Natural killer cell treated with Interleukin-12 subunit alpha and Interleukin-12 subunit beta and Interleukin-15 and Interleukin-18, amount 100 ng/mL, for 72 hours (primary cell): ENCODE results near the gene SPRTN. TPM values are rescaled to one million over a fixed set of nuclear protein-coding genes. Genes with fewer than 3 reads are reported as not detected.
A peak's percentile ranks its signal among the peaks of the same experiment; 100 is the strongest.

Experiments used
- ATAC-seq, 2 donors: fragments of 150-1000 bp; cut with Tn5 transposase in 1 of 2; sonication (Bioruptor Pico), chemical (Tn5 transposase) in 1 of 2; 2 replicates each; pipeline ENCODE4 v1.10.0; 2021
- DNase-seq: peaks from one replicate; pipeline ENCODE4 v3.0.0; 2022; ENCODE audit warnings: low spot score
- H3K27ac Mint-ChIP-seq, 2 donors: 1 replicate in 1 of 2; 2 replicates in 1 of 2; pipeline ENCODE4 v1.8.0; 2022; ENCODE audit warnings: mixed read lengths in 2 of 2, mild to moderate bottlenecking in 1 of 2, moderate library complexity in 1 of 2
- H3K27me3 Mint-ChIP-seq, 2 donors: 1 replicate in 1 of 2; 2 replicates in 1 of 2; pipeline ENCODE4 v1.8.0; 2022; ENCODE audit warnings: mixed read lengths in 2 of 2
- H3K36me3 Mint-ChIP-seq: one replicate; pipeline ENCODE4 v1.8.0; 2022; ENCODE audit warnings: mixed read lengths
- H3K4me1 Mint-ChIP-seq, 2 donors: 1 replicate in 1 of 2; 2 replicates in 1 of 2; pipeline ENCODE4 v1.8.0; 2022; ENCODE audit warnings: low read depth in 2 of 2, mixed read lengths in 2 of 2, mild to moderate bottlenecking in 1 of 2
- H3K4me3 Mint-ChIP-seq: one replicate; pipeline ENCODE4 v1.8.0; 2022; ENCODE audit warnings: mixed read lengths
- H3K9me3 Mint-ChIP-seq: 2 replicates; pipeline ENCODE4 v1.8.0; 2022; ENCODE audit warnings: mixed read lengths
- total RNA-seq, 2 donors: library from RNA; stranded (reverse); gene quantifications; one replicate each; pipeline ENCODE4 v1.2.3, GENCODE V29; 2022

Gene SPRTN
- total RNA-seq, 2 donors from 2014 or later, result 16.0 to 23.1 TPM

DNA sequence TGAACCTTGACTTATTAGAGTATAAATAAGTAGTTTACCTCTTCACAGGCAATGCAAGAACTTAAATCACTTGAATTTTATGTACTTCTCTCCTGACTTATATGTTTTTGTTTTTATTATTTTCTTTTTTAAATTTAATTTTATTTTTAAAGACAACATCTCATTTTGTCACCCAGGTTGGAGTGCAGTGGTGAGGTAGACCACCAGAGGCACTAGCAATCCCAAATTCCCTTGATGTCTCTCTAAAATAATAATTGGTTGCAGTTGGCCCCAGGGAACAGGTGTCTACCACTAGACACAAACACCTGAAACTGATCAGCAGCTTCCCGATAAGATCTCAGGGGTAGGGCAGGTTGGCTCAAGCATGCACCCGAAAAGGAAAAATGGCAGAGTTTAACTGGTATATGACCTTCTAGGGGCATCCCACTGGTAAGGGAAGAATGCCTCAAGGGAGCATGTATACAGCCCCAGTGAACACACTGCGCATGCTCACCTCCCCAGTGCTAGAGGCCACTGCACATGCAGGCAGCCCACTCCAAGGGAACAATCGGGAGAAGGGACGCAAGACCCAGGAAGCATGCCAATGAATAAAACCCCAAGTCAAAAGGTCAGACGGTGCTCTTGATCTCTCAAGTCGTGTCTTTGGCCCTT, 15.1 kb upstream of the SPRTN start:
- ATAC-seq (no peak), DNase-seq (no peak)
- no peak overlapping the region for H3K4me3 Mint-ChIP-seq
- H3K27me3 Mint-ChIP-seq, result no peaks in the 10 kb centered on the region
- no peaks in the 10 kb centered on the region for H3K4me1 Mint-ChIP-seq
- no peak overlapping the region for H3K27ac Mint-ChIP-seq
- H3K9me3 Mint-ChIP-seq, result no peaks in the 10 kb centered on the region
- no peaks in the 10 kb centered on the region for H3K36me3 Mint-ChIP-seq

DNA sequence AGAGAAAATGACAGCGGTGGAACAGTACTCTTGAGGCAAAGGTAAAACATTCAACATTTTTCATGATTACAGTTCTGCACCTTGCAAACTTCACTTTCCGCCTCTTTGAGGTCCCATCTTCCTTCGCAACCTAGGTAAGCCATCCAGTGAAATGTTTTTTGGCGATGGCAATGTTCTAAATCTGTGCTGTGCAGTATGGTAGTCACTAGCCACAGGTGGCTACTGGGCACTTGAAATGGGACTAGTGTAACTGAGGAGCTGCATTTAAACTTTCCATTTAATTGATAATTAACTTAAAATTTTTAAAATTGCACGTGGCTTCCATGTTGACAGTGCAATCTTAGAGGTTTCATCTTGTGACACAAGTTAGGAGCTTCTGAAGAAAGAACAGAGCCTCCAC, 13.4 kb upstream of the SPRTN start:
- DNase-seq (no peak), ATAC-seq (no peak)
- no peak overlapping the region for H3K4me3 Mint-ChIP-seq
- H3K27ac Mint-ChIP-seq, result peak overlapping the region in 1 of 2 donors; percentile 45
- no peaks in the 10 kb centered on the region for H3K4me1 Mint-ChIP-seq
- no peaks in the 10 kb centered on the region for H3K27me3 Mint-ChIP-seq
- H3K36me3 Mint-ChIP-seq, result no peaks in the 10 kb centered on the region
- no peaks in the 10 kb centered on the region for H3K9me3 Mint-ChIP-seq

DNA sequence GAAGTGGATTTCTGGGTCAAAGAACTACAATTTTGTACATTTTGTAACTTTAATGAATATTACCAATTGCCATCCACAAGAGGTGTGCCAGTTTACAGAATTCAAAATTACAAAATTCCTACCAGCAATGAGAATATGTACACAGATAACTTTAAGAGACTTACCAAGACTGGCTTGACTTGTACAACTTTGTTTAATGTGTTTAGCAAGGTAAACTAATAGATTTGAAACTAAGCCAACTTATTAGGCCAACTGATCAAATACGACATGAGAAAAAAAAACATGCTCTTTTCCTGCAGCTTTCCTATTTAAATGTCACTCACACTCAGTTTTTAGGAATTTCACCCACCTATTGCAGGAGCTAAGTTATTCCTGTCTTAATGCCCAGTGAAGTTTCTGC, 11.8 kb upstream of the SPRTN start:
- no peak overlapping the region for H3K4me3 Mint-ChIP-seq
- H3K9me3 Mint-ChIP-seq, result no peaks in the 10 kb centered on the region
- ATAC-seq, result no peak
- no peak for DNase-seq
- H3K4me1 Mint-ChIP-seq, result peaks cover 0 to 2% of the 10 kb centered on the region in 2 donors
- no peaks in the 10 kb centered on the region for H3K27me3 Mint-ChIP-seq
- H3K36me3 Mint-ChIP-seq, result no peaks in the 10 kb centered on the region
- H3K27ac Mint-ChIP-seq, result no peak overlapping the region

GRCh38 chr1:231327617-231328016, 10.5 kb upstream of the SPRTN start:
- H3K27ac Mint-ChIP-seq, result no peak overlapping the region
- H3K9me3 Mint-ChIP-seq, result no peaks in the 10 kb centered on the region
- H3K27me3 Mint-ChIP-seq, result no peaks in the 10 kb centered on the region
- DNase-seq (no peak), ATAC-seq (no peak)
- no peaks in the 10 kb centered on the region for H3K36me3 Mint-ChIP-seq
- peaks cover 5 to 6% of the 10 kb centered on the region in 2 donors for H3K4me1 Mint-ChIP-seq
- no peak overlapping the region for H3K4me3 Mint-ChIP-seq

GRCh38 chr1:231329483-231329882, 8.6 kb upstream of the SPRTN start:
- H3K27ac Mint-ChIP-seq, result no peak overlapping the region

GRCh38 chr1:231332761-231333160, 5.3 kb upstream of the SPRTN start:
- H3K27me3 Mint-ChIP-seq, result no peaks in the 10 kb centered on the region
- peaks cover 27 to 31% of the 10 kb centered on the region in 2 donors for H3K4me1 Mint-ChIP-seq
- no peak overlapping the region for H3K27ac Mint-ChIP-seq
- peaks cover 17% of the 10 kb centered on the region for H3K36me3 Mint-ChIP-seq
- no peaks in the 10 kb centered on the region for H3K9me3 Mint-ChIP-seq
- DNase-seq (no peak), ATAC-seq (no peak)
- peak overlapping the region; percentile 30 for H3K4me3 Mint-ChIP-seq

More at GRCh38 chr1:231329483-231329882, 8.6 kb upstream of the SPRTN start:
- Mint-ChIP-seq H3K4me3 (no peak overlapping the region), H3K27me3 (no peaks in the 10 kb centered on the region), H3K36me3 (no peaks in the 10 kb centered on the region), H3K4me1 (peaks cover 9 to 10% of the 10 kb centered on the region in 2 donors), H3K9me3 (no peaks in the 10 kb centered on the region)
- no peak for DNase-seq
- no peak for ATAC-seq

GRCh38 chr1:231334079-231334666, 3.9 kb upstream of the SPRTN start:
- H3K4me1 Mint-ChIP-seq, result peaks cover 36 to 45% of the 10 kb centered on the region in 2 donors
- ATAC-seq, result no peak
- H3K9me3 Mint-ChIP-seq, result no peaks in the 10 kb centered on the region
- H3K27ac Mint-ChIP-seq, result no peak overlapping the region
- H3K4me3 Mint-ChIP-seq, result peak overlapping the region; percentile 66
- no peak for DNase-seq
- peaks cover 19% of the 10 kb centered on the region for H3K36me3 Mint-ChIP-seq
- no peaks in the 10 kb centered on the region for H3K27me3 Mint-ChIP-seq

DNA sequence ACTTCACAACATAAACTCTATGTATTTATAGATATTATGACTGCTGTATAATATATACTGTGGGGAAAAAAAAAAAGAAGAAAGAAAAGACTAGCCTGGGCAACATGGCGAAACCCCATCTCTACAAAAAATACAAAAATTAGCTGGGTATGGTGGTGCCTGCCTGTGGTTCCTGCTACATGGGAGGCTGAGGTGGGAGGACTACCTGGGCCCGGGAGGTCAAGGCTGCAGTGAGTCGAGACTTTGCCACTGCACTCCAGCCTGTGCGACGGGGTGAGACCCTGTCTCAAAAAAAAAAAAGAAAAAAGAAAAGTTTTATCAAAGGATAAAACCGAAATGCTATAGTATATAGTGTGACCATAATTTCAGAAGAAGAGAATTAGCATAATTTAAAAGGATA, 3.1 kb upstream of the SPRTN start:
- Mint-ChIP-seq H3K27me3 (no peaks in the 10 kb centered on the region), H3K9me3 (no peaks in the 10 kb centered on the region), H3K4me1 (peaks cover 41 to 50% of the 10 kb centered on the region in 2 donors), H3K36me3 (peaks cover 19% of the 10 kb centered on the region), H3K4me3 (peak overlapping the region; percentile 66), H3K27ac (no peak overlapping the region)
- DNase-seq (no peak), ATAC-seq (no peak)

GRCh38 chr1:231335663-231336602, 2.2 kb upstream of the SPRTN start:
- ATAC-seq (no peak), DNase-seq (no peak)
- H3K27ac Mint-ChIP-seq, result peak overlapping the region; percentile 97 to 98
- H3K9me3 Mint-ChIP-seq, result no peaks in the 10 kb centered on the region
- peaks cover 44 to 56% of the 10 kb centered on the region in 2 donors for H3K4me1 Mint-ChIP-seq
- H3K4me3 Mint-ChIP-seq, result peak overlapping the region; percentile 96
- H3K36me3 Mint-ChIP-seq, result peaks cover 25% of the 10 kb centered on the region
- no peaks in the 10 kb centered on the region for H3K27me3 Mint-ChIP-seq

DNA sequence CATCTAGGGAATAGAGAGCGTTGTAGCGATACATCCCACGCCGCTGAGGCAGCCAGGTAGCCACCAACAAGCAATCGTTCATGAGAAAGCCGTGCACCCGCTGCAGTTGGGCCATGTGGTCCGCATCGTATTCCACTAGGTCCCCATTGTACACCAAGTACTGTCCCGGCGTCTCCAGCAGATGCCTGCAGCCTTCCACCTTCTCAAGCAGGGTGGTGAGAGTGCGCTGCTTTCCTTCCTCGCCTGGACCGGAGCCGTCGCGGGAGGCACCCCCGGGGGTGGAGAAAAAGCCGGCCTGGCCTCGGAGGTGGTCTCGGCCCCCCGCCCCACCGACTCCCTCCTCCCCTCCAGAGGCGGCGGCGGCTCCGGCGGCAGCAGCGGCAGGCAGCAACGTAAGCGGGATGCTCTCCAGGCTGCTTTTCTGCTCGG, 1.0 kb upstream of the SPRTN start:
- peak overlapping the region; percentile 96 for H3K4me3 Mint-ChIP-seq
- peaks cover 40 to 53% of the 10 kb centered on the region in 2 donors for H3K4me1 Mint-ChIP-seq
- peak overlapping the region; percentile 97 to 98 for H3K27ac Mint-ChIP-seq
- H3K27me3 Mint-ChIP-seq, result no peaks in the 10 kb centered on the region
- no peaks in the 10 kb centered on the region for H3K9me3 Mint-ChIP-seq
- peak; percentile 70 for DNase-seq
- H3K36me3 Mint-ChIP-seq, result peaks cover 27% of the 10 kb centered on the region
- ATAC-seq, result no peak

DNA sequence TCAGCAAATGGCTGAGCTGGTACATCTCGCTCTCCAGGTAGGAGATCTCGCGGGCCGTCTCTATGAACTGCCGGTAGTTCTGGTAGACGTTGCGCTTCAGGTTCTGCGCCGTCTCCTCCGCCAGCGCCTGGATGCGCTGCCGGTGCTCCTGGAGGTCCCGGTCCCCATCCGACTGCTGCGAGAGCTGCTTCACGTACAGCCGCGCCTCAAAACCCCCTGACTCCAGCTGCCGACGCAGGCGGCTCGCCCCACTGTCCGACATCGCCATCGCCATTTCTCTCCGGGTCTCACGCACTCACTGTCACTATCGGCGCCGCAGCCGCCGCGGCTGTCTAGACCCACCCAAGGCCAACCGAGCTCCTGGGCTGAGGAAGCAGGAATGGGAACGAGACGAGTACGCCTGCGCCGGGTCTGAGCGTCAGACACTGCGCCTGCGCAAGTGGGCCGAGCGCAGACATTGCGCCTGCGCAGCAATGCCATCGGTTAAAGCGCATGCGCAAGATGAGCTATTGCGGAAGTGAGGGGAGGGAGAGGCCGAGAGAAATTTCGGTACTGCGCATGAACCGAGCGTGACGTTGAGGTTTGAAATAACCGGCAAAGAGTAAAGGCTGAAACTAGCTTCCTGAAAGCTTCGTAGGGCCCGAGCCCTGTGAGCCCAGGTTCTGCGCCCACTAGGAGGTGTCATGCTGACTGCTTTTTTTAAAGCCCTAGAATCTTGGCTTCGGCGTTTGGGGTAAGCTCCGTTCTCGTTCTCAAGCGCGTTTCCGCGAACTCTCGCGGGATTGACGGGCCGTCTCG, 422 bp upstream of the SPRTN start, which contains the start of gene EXOC8:
TSS of gene EXOC8 (minus strand) at position 381 of the 798 bp plus-strand sequence. CDS start at position 274, 107 bp downstream.
- Mint-ChIP-seq H3K4me1 (peaks cover 40 to 53% of the 10 kb centered on the region in 2 donors), H3K27me3 (no peaks in the 10 kb centered on the region), H3K27ac (peak within 1 kb of the TSS; percentile 97 to 98), H3K4me3 (peak within 1 kb of the TSS; percentile 96), H3K9me3 (no peaks in the 10 kb centered on the region), H3K36me3 (peaks cover 27% of the 10 kb centered on the region)
- ATAC-seq (peak; percentile 90 to 93), DNase-seq (peak; percentile 95)

GRCh38 chr1:231340328-231341013, 2.4 kb downstream of the SPRTN start:
- Mint-ChIP-seq H3K27ac (no peak overlapping the region), H3K27me3 (no peaks in the 10 kb centered on the region), H3K36me3 (peaks cover 26% of the 10 kb centered on the region), H3K4me1 (peaks cover 43 to 45% of the 10 kb centered on the region in 2 donors), H3K4me3 (no peak overlapping the region), H3K9me3 (no peaks in the 10 kb centered on the region)
- DNase-seq (no peak), ATAC-seq (no peak)

DNA sequence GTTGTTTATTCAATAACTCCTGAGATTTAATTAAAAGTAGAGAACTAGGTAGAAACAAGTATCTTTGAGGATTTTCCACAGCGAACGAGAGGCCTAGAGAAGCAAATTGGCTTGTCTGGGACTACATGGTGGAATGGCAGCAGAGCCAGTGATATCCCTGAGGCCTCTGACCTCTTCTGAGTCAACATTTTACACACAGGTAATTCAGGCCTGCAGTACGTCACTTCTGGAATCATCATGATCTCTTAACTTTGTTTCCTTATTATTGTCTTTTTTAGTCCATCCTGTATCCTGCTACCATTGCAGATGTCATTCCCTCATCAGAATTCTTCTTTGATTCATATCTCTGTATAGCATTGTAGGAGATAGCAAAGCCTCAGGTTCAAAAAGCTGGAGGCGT, 9.9 kb downstream of the SPRTN start:
- Mint-ChIP-seq H3K4me1 (peaks cover 0 to 8% of the 10 kb centered on the region in 2 donors), H3K27ac (no peak overlapping the region)
- no peak for ATAC-seq

More for the DNA sequence above, 9.9 kb downstream of the SPRTN start:
- Mint-ChIP-seq H3K27me3 (no peaks in the 10 kb centered on the region), H3K4me3 (no peak overlapping the region), H3K36me3 (peaks cover 17% of the 10 kb centered on the region), H3K9me3 (no peaks in the 10 kb centered on the region)
- no peak for DNase-seq
